IMR-90 (cell line): ENCODE measurements around the gene PCYT1A. TPM values are rescaled to one million over a fixed set of nuclear protein-coding genes. Genes with fewer than 3 reads are reported as not detected.

ENCODE experiments used
- ATAC-seq: fragments of 200-7000 bp; cut with Tn5 transposase; 2 replicates; pipeline ENCODE4 v1.9.1; 2020; ENCODE audit warnings: low read depth, mild to moderate bottlenecking, moderate library complexity
- BruUV-seq: library from RNA; stranded (reverse); fragments of 400-500 nt; replicated peaks from 2 replicates; lab custom pipeline; 2021; lab: Mats Ljungman, UMichigan
- CTCF ChIA-PET: fragments of 300-600 bp; formaldehyde crosslinking; extraction: SDS; loops from one replicate; lab custom pipeline; 2021; ENCODE audit warnings: antibody characterized with exemption; lab: Yijun Ruan, JAX
- POLR2A ChIA-PET: fragments of 300-600 bp; sonication (Branson Sonifier 250); formaldehyde crosslinking; loops from one replicate; lab custom pipeline; 2022; ENCODE audit warnings: antibody characterized with exemption; ENCODE audit not compliant: unreplicated experiment; lab: Charles Lee
- DNase-seq: peaks from one replicate; pipeline ENCODE4 v3.0.0; 2013
- H2AFZ ChIP-seq: replicated peaks from 2 replicates; pipeline ENCODE3; 2013; ENCODE audit warnings: low read length, mild to moderate bottlenecking; ENCODE audit not compliant: poor library complexity
- H2AK5ac ChIP-seq: 2 replicates; pipeline ENCODE4 v1.6.1; 2013; ENCODE audit warnings: low read depth, low read length, inconsistent platforms
- H2AK9ac ChIP-seq: replicated peaks from 2 replicates; pipeline ENCODE3; 2013; ENCODE audit warnings: mild to moderate bottlenecking, low read depth, low read length, moderate library complexity; ENCODE audit not compliant: poor library complexity
- H2BK120ac ChIP-seq: 2 replicates; pipeline ENCODE4 v1.6.1; 2013; ENCODE audit warnings: low read depth, low read length, inconsistent platforms
- H2BK15ac ChIP-seq: 3 replicates; pipeline ENCODE4 v1.6.1; 2013; ENCODE audit warnings: low read depth, low read length, inconsistent platforms
- H2BK20ac ChIP-seq: 2 replicates; pipeline ENCODE4 v1.6.1; 2013; ENCODE audit warnings: low read depth, mild to moderate bottlenecking, inconsistent platforms, low read length, moderate library complexity
- H2BK5ac ChIP-seq: 2 replicates; pipeline ENCODE4 v1.6.1; 2013; ENCODE audit warnings: mild to moderate bottlenecking, low read depth, low read length, inconsistent platforms; ENCODE audit not compliant: poor library complexity, severe bottlenecking
- H3K14ac ChIP-seq: replicated peaks from 2 replicates; pipeline ENCODE4 v1.6.1; 2013; ENCODE audit warnings: low read depth, low read length, inconsistent platforms
- H3K18ac ChIP-seq: 2 replicates; pipeline ENCODE4 v1.6.1; 2013; ENCODE audit warnings: low read depth, low read length, control low read depth
- H3K23ac ChIP-seq: 2 replicates; pipeline ENCODE4 v1.6.1; 2013; ENCODE audit warnings: low read depth, low read length, inconsistent platforms
- H3K27ac ChIP-seq: 2 replicates; pipeline ENCODE4 v1.5.1; 2013; ENCODE audit warnings: mild to moderate bottlenecking, control low read depth, low read length; ENCODE audit not compliant: insufficient read depth
- H3K27me3 ChIP-seq: 2 replicates; pipeline ENCODE4 v1.6.1; 2013; ENCODE audit warnings: low read length; ENCODE audit not compliant: control insufficient read depth, insufficient read depth
- H3K36me3 ChIP-seq: 2 replicates; pipeline ENCODE4 v1.6.1; 2013; ENCODE audit warnings: low read length, mixed read lengths; ENCODE audit not compliant: control insufficient read depth, insufficient read depth
- H3K4ac ChIP-seq: 2 replicates; pipeline ENCODE4 v1.6.1; 2013; ENCODE audit warnings: low read depth, low read length, inconsistent platforms
- H3K4me1 ChIP-seq: 2 replicates; pipeline ENCODE4 v1.6.1; 2013; ENCODE audit warnings: low read length, mixed read lengths; ENCODE audit not compliant: control insufficient read depth, insufficient read depth
- H3K4me2 ChIP-seq: 2 replicates; pipeline ENCODE4 v1.6.1; 2013; ENCODE audit warnings: low read depth, mild to moderate bottlenecking, control low read depth, low read length, moderate library complexity
- H3K4me3 ChIP-seq: 2 replicates; pipeline ENCODE4 v1.5.1; 2013; ENCODE audit warnings: low read depth, mild to moderate bottlenecking, control low read depth, low read length, moderate library complexity; ENCODE audit not compliant: insufficient read depth
- H3K56ac ChIP-seq: 2 replicates; pipeline ENCODE4 v1.6.1; 2013; ENCODE audit warnings: low read length, inconsistent platforms; ENCODE audit not compliant: insufficient read depth; ENCODE audit errors: extremely low read depth
- H3K79me1 ChIP-seq, 2 experiments: 2 replicates each; pipeline ENCODE4 v1.6.1; 2013; ENCODE audit warnings: low read length in 2 of 2, inconsistent platforms in 1 of 2, low read depth in 1 of 2
- H3K9ac ChIP-seq: 2 replicates; pipeline ENCODE4 v1.6.1; 2013; ENCODE audit warnings: low read depth, low read length, control low read depth
- H3K9me1 ChIP-seq: 2 replicates; pipeline ENCODE4 v1.6.1; 2013; ENCODE audit warnings: low read length, inconsistent platforms; ENCODE audit not compliant: insufficient read depth
- H3K9me3 ChIP-seq: 2 replicates; pipeline ENCODE4 v1.6.1; 2013; ENCODE audit warnings: low read length; ENCODE audit not compliant: control insufficient read depth, insufficient read depth
- H4K20me1 ChIP-seq: 2 replicates; pipeline ENCODE4 v1.6.1; 2013; ENCODE audit warnings: low read length, inconsistent platforms; ENCODE audit not compliant: insufficient read depth
- H4K5ac ChIP-seq: 2 replicates; pipeline ENCODE4 v1.6.1; 2013; ENCODE audit warnings: mild to moderate bottlenecking, low read depth, low read length, control low read depth
- H4K8ac ChIP-seq, 2 experiments: 2 replicates each; pipeline ENCODE4 v1.6.1; 2013; ENCODE audit warnings: low read depth in 2 of 2, low read length in 2 of 2, control low read depth in 1 of 2, inconsistent platforms in 1 of 2
- H4K91ac ChIP-seq: 2 replicates; pipeline ENCODE4 v1.6.1; 2013; ENCODE audit warnings: low read depth, low read length, inconsistent platforms; ENCODE audit not compliant: insufficient read depth
- BHLHE40 ChIP-seq: fragments of 150-350 bp; IDR thresholded peaks from 2 replicates; pipeline ENCODE4 v1.6.1; 2016; ENCODE audit warnings: mild to moderate bottlenecking, low read depth, low read length
- FOS ChIP-seq: fragments of 150-350 bp; IDR thresholded peaks from 2 replicates; pipeline ENCODE4 v1.6.1; 2016; ENCODE audit warnings: low read depth, low read length
- MAFK ChIP-seq: IDR thresholded peaks from 2 replicates; pipeline ENCODE4 v1.6.1; 2012; ENCODE audit warnings: low read depth, low read length, improper control_type of control experiment
- MXI1 ChIP-seq: IDR thresholded peaks from 2 replicates; pipeline ENCODE4 v1.6.1; 2012; ENCODE audit warnings: low read depth, mild to moderate bottlenecking, low read length, moderate library complexity, borderline replicate concordance
- NFE2L2 ChIP-seq: fragments of 150-350 bp; IDR thresholded peaks from 2 replicates; pipeline ENCODE4 v1.6.1; 2016; ENCODE audit warnings: low read depth, mild to moderate bottlenecking, low read length
- RAD21 ChIP-seq: IDR thresholded peaks from 2 replicates; pipeline ENCODE4 v1.6.1; 2012; ENCODE audit warnings: low read length, improper control_type of control experiment
- RCOR1 ChIP-seq: IDR thresholded peaks from 2 replicates; pipeline ENCODE4 v1.6.1; 2012; ENCODE audit warnings: mild to moderate bottlenecking, low read length, improper control_type of control experiment; ENCODE audit not compliant: insufficient replicate concordance
- RFX5 ChIP-seq: IDR thresholded peaks from 2 replicates; pipeline ENCODE4 v1.8.0; 2012; ENCODE audit warnings: low read depth, mild to moderate bottlenecking, low read length, moderate library complexity
- SMC3 ChIP-seq: fragments of 150-350 bp; IDR thresholded peaks from 2 replicates; pipeline ENCODE4 v1.6.1; 2016; ENCODE audit warnings: low read depth, mild to moderate bottlenecking, antibody characterized with exemption, low read length, moderate library complexity
- WGBS, 2 experiments: methylation state at CpG; one replicate each; pipeline versions ENCODE4 v1.1.5 to v1.1.7; 2013; ENCODE audit warnings: missing lambda C conversion rate in 2 of 2; ENCODE audit not compliant: insufficient read length in 1 of 2; ENCODE audit errors: extremely low coverage in 2 of 2; 5-methylcytosine and 5-hydroxymethylcytosine counted together
- dilution Hi-C: fragments of 300-500 bp; cut with HindIII; formaldehyde crosslinking; loops from one replicate; pipeline ENCODE4 v1.14.3; 2018; ENCODE audit warnings: low sequenced_read_pairs; ENCODE audit not compliant: unreplicated experiment
- in situ Hi-C: fragments of 300-500 bp; cut with MboI; formaldehyde crosslinking; loops from 3 replicates; pipeline ENCODE4 v1.14.3; 2019; ENCODE audit warnings: low sequenced_read_pairs, inconsistent platforms, mixed read lengths
- intact Hi-C: fragments of 100-400 bp; cut with micrococcal nuclease; formaldehyde crosslinking; loops from 2 replicates; pipeline ENCODE4 v1.10.0; 2022
- polyA plus RNA-seq, 3 experiments: library from polyadenylated mRNA; depleted of rRNA; stranded (reverse); fragments of >200 nt; gene quantifications; 2 replicates each; pipeline ENCODE4 v1.2.3, GENCODE V29; 2012; ENCODE audit warnings: low replicate concordance in 1 of 3
- total RNA-seq: library from RNA; depleted of rRNA; stranded (reverse); fragments of >200 nt; gene quantifications from 2 replicates; pipeline ENCODE4 v1.2.3, GENCODE V29; 2012
- TF ChIP-seq, protein P1 (sequence below): fragments of 150-350 bp; IDR thresholded peaks from 2 replicates; pipeline ENCODE4 v1.6.1; 2016; ENCODE audit warnings: low read depth, mild to moderate bottlenecking, low read length, moderate library complexity, borderline replicate concordance
- TF ChIP-seq, protein P2 (sequence below): conservative IDR thresholded peaks from 2 replicates; pipeline ENCODE4 v1.5.1; 2012; ENCODE audit warnings: mild to moderate bottlenecking, low read depth, low read length, improper control_type of control experiment

PCYT1A gene
- total and polyA plus RNA-seq, 2 of the 4 experiments (the other 2 are of a cell fraction) = 62.8 to 127 TPM

DNA sequence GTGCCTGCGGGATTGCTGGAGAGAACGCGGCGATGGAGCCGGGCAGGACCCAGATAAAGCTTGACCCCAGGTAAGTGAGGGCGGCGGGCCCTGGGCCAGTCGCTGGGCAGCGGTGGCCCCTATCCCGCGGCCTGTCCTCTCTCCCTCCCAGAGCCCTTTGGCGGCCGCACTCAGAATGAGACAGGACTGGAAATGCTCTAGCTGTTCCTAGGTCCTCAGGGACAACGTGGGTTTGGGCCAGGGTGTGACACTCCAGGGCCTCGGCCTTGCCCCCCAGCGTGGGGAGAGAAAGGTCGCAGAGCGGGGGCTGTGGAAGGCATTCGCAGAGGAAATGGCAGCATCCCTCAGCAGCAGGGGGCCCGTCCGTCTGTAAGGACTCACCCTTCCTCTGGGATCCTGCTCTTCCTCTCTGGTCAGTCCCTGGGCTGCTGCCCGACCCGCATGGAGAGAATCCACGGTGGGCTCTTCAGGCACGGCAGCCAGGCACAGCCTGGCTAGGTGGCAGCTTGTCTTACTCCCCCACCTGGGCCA is 70.8 kb downstream of the PCYT1A start:
- intact Hi-C loops (no loop called here), in situ Hi-C loops (no loop called here)
- ATAC-seq = no peak

More for the DNA sequence above, 70.8 kb downstream of the PCYT1A start:
- Histone ChIP-seq H2AK9ac (no peak overlapping the region), H3K79me1 (no peaks in the 10 kb centered on the region), H2BK20ac (no peak overlapping the region), H2BK15ac (no peak overlapping the region), H3K27me3 (peaks cover 9% of the 10 kb centered on the region; the same call in 1 of the 2 replicates), H3K56ac (no peak overlapping the region), H2BK120ac (no peak overlapping the region), H3K9me3 (no peaks in the 10 kb centered on the region), H2AFZ (no peak overlapping the region), H2BK5ac (no peak overlapping the region), H3K9me1 (0 out of 2 replicates have a peak, but pooled peaks cover 3% of the 10 kb centered on the region), H4K20me1 (no peaks in the 10 kb centered on the region; the same call in 1 of the 2 replicates), H3K18ac (no peak overlapping the region), H3K4me2 (no peak overlapping the region), H4K91ac (no peak overlapping the region), H3K36me3 (no peaks in the 10 kb centered on the region), H3K27ac (no peak overlapping the region), H3K4me3 (no peak overlapping the region), H3K4me1 (0 out of 2 replicates have a peak, but pooled peaks cover 2% of the 10 kb centered on the region), H4K8ac (no peak overlapping the region), H3K4ac (no peak overlapping the region), H3K14ac (no peak overlapping the region), H4K5ac (no peak overlapping the region), H3K23ac (no peak overlapping the region), H3K9ac (no peak overlapping the region), H2AK5ac (no peak overlapping the region)
- CTCF ChIA-PET = no interaction called here
- DNase-seq = no peak
- 56% methylated on average over 7 of the region's 25 CpGs; no CpG with 5 or more reads in 1 of the 2 experiments for WGBS, 2 experiments
- BruUV-seq = no TSS peak
- TF ChIP-seq SMC3 = no peak
- TF ChIP-seq RAD21 = no peak
- TF ChIP-seq RFX5 = no peak
- TF ChIP-seq MAFK = no peak
- TF ChIP-seq, protein P1, sequence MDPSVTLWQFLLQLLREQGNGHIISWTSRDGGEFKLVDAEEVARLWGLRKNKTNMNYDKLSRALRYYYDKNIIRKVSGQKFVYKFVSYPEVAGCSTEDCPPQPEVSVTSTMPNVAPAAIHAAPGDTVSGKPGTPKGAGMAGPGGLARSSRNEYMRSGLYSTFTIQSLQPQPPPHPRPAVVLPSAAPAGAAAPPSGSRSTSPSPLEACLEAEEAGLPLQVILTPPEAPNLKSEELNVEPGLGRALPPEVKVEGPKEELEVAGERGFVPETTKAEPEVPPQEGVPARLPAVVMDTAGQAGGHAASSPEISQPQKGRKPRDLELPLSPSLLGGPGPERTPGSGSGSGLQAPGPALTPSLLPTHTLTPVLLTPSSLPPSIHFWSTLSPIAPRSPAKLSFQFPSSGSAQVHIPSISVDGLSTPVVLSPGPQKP = no peak
- TF ChIP-seq FOS = no peak
- no peak for TF ChIP-seq BHLHE40
- TF ChIP-seq, protein P2, sequence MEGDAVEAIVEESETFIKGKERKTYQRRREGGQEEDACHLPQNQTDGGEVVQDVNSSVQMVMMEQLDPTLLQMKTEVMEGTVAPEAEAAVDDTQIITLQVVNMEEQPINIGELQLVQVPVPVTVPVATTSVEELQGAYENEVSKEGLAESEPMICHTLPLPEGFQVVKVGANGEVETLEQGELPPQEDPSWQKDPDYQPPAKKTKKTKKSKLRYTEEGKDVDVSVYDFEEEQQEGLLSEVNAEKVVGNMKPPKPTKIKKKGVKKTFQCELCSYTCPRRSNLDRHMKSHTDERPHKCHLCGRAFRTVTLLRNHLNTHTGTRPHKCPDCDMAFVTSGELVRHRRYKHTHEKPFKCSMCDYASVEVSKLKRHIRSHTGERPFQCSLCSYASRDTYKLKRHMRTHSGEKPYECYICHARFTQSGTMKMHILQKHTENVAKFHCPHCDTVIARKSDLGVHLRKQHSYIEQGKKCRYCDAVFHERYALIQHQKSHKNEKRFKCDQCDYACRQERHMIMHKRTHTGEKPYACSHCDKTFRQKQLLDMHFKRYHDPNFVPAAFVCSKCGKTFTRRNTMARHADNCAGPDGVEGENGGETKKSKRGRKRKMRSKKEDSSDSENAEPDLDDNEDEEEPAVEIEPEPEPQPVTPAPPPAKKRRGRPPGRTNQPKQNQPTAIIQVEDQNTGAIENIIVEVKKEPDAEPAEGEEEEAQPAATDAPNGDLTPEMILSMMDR = no peak
- TF ChIP-seq MXI1 = no peak
- TF ChIP-seq NFE2L2 = no peak
- no peak for TF ChIP-seq RCOR1
- dilution Hi-C loops = no loop called here
- POLR2A ChIA-PET = no interaction called here
